DOHH2 (cell line): ENCODE results near the gene GLOD5.

ENCODE experiments used
- CTCF ChIP-seq: fragments of 200-600 bp; sonication (generic); IDR thresholded peaks from one replicate; pipeline ENCODE4 v1.5.1; 2014; ENCODE audit warnings: antibody characterized with exemption, mild to moderate bottlenecking, low read depth, low read length; ENCODE audit not compliant: poor library complexity, severe bottlenecking
- EZH2phosphoT487 ChIP-seq: fragments of 200-600 bp; sonication (generic); IDR thresholded peaks from 2 replicates; pipeline ENCODE4 v1.6.1; 2017; ENCODE audit warnings: borderline replicate concordance, mild to moderate bottlenecking, antibody characterized with exemption, low read length, moderate library complexity, mixed read lengths

GRCh38 chrX:48793935-48794334 lies 32.4 kb downstream of the GLOD5 start:
- TF ChIP-seq CTCF (no peak), EZH2phosphoT487 (no peak)
